ENCODE measurements around the gene AKAP12.

DNA sequence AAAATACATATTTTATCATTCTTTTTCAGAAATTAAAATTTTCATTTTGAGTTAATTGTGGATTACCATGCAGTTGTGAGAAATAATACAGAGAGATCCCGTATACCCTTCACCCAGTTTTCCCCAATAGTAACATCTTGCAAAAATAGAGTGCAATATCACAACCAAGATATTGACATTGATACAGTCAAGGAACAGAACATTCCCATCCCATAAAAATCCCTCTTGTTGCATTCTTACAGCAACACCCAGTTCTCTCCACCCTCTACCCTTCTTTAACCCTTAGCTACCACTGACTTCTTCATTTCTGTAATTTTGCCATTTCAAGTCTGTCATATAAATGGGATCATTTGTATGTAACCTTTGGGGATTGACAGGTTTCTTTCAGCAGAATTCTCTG is 6.9 kb upstream of the AKAP12 start:
- TF ChIP-seq, protein P1, sequence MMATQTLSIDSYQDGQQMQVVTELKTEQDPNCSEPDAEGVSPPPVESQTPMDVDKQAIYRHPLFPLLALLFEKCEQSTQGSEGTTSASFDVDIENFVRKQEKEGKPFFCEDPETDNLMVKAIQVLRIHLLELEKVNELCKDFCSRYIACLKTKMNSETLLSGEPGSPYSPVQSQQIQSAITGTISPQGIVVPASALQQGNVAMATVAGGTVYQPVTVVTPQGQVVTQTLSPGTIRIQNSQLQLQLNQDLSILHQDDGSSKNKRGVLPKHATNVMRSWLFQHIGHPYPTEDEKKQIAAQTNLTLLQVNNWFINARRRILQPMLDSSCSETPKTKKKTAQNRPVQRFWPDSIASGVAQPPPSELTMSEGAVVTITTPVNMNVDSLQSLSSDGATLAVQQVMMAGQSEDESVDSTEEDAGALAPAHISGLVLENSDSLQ (IDR thresholded peaks at IDR 0.05): no peak
- TF ChIP-seq FOXA1 (IDR thresholded peaks at IDR 0.05) (no peak), FOXM1 (IDR thresholded peaks at IDR 0.05; ENCODE audit: borderline replicate concordance) (no peak), ZNF384 (IDR thresholded peaks at IDR 0.05) (no peak), ELF4 (IDR thresholded peaks at IDR 0.05) (no peak), SUZ12 (IDR thresholded peaks at IDR 0.05) (no peak), HDGF (IDR thresholded peaks at IDR 0.05; ENCODE audit: borderline replicate concordance) (no peak), BHLHE40 (IDR thresholded peaks at IDR 0.05; ENCODE audit: borderline replicate concordance) (no peak), SP1 (IDR thresholded peaks at IDR 0.05) (no peak), ARNT (IDR thresholded peaks at IDR 0.05) (no peak), NFRKB (IDR thresholded peaks at IDR 0.05) (no peak), CTBP1 (IDR thresholded peaks at IDR 0.05; ENCODE audit: borderline replicate concordance) (no peak), L3MBTL2 (conservative IDR thresholded peaks at IDR 0.05) (no peak)

All from HEK293T (cell line).